ENCODE measurements around the gene ANP32A.

The ANP32A gene

DNA sequence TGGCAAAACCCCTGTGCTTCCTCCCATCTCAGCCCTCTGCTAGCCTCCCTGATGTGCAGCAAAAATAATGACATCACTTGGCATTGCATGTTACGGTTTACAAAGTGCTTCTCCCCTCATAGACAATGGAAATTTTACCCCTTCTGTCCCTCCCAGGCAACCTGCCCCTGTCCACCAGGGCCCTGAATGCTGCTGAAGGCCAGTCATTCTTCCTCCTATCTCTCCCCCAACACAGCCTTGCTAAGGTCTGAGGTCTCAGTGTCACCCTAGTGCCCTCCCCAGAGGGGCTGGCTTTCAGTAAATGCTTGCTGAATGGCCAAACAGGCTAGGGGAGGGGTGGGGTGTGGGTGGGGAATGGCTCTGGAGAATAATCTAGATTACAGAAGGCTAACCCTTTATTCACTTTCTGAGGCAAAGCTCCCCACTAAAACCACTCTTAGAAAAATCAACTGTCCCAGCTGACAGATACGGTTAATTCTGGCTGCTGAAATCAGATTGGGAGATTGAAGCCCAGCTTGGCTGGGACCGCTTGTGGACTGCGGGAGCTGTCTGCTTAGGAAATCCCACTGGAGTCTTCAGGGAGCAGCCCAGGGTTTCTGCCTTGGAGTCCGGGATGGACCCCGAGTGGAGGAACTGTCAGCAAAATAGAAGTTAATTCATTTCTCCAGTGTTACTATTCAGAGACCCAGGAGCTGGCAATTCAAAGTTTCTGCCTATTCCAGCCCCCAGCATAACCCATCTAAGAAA is 22.9 kb downstream of the ANP32A start:
- no peak for DNase-seq

DNA sequence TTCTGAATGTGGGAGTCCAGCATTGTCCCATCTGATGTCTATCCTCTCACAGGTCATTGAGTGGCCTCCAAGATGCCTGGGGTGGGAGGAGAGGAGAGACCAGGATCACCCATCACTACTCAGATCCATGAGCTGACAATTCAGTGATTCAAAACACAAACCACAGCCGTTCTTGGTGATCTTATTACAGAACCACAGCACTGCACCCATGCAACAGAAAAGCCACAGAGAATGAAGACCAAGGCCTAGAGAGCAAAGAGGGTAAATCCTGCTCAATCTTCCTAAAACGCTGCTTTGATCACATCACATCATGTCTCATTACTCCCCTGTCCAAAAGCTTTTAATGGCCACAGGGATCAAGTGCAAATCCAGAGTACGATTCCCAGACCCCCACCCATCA is 23.5 kb downstream of the ANP32A start:
- no peak for DNase-seq

DNA sequence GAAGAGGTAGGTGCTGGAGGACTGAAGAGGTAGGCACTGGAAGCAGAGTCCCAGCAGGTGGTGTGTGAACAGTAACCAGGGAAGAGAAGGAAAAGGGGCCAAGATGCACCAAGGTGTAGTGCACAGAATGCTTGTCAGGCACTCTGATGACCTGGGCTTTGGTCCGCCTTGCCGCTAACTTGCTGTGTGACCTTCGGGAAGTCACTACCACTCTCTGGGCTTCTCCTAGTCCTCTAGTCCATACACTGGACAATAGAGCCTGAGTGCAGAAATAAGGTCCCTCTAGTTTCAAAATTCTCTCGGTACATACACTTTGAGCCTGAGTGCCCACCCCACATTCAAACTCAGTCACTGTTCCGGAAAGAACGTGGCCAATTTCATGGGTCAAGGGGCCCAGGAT is 24.1 kb downstream of the ANP32A start:
- no peak for DNase-seq

DNA sequence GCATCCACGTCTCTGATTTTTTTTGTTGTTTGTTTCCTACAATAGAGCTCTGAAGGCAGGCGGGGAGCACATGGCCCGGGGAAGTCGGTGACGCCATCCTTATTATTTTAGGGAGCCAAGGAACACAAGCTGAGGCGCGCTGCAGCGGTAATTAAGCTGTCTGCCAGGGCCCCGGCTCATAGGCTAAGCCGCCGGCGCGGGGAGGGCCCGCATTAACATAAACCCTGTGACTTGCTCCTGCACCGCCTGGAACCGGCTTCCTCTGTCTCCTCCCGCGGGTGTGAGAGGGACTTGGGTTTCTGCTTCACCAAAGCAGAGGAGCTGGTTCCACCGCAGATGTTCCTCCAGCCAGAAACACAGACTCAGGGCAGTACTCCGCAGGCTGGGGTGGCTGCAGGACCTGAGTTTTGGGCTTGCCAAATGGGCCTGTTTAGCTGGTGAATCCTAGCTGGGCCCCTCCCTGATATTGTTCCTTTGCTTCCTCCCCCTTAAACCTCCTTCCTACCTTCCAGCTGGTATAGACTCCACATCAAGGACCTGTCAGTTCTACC is 25.3 kb downstream of the ANP32A start:
- DNase-seq, result no peak

DNA sequence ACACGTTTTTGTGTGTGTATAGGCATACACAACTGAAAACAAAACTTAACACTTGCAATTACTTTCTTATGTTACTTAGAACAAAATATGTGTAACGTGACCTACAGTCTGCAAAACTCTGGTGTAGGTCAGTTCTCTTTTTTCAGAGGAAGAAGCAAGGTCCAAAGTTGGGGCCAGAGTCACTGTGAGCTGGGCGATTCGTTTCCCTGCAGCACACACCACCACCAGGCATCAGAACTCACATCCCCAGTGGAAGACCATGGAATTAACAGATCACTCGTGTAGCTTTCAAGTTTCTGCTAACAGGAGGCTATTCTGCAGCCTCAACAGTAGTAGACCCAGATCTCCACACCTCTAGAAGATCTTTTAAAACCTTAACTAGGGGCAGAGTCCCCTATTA is 25.8 kb downstream of the ANP32A start:
- no peak for DNase-seq

DNA sequence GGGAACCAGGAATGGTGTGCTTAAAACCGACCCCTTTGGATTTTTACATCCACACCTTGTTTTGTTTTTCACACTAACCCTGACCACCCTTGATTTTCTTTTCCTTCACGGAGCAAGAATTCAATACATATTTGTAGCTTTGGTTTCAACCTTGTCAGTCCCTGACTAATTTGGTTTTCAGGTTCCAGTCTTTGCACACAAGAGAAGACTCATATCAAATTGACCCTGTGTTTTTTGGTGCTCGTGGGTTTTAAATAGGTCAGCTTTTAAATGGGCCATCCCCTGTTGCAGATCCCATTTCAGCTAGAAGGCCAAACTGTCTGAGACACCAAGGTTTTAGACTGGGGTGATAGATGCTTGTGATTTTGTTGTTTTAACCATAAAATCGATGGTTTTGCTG is 26.4 kb downstream of the ANP32A start:
- no peak for DNase-seq

DNA sequence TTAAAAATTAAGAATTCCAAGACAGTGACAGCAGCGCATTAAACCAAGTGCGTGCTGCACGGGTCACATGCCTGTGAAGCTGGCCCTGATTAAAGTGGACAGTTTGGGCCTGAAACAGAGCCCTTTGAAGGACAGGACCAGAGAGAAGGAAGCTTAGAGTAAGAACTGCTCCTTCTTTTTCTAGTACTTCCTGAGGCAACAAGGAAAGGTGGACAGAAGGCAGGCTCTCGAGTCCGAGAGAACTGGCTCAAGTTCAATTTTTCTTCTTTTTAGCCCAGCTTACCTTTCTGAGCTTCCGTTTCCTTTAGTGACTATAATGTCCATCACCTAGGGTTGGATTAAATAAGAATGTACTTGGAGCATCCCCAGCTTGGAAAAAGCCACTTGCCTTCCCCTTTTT is 26.9 kb downstream of the ANP32A start:
- no peak for DNase-seq

DNA sequence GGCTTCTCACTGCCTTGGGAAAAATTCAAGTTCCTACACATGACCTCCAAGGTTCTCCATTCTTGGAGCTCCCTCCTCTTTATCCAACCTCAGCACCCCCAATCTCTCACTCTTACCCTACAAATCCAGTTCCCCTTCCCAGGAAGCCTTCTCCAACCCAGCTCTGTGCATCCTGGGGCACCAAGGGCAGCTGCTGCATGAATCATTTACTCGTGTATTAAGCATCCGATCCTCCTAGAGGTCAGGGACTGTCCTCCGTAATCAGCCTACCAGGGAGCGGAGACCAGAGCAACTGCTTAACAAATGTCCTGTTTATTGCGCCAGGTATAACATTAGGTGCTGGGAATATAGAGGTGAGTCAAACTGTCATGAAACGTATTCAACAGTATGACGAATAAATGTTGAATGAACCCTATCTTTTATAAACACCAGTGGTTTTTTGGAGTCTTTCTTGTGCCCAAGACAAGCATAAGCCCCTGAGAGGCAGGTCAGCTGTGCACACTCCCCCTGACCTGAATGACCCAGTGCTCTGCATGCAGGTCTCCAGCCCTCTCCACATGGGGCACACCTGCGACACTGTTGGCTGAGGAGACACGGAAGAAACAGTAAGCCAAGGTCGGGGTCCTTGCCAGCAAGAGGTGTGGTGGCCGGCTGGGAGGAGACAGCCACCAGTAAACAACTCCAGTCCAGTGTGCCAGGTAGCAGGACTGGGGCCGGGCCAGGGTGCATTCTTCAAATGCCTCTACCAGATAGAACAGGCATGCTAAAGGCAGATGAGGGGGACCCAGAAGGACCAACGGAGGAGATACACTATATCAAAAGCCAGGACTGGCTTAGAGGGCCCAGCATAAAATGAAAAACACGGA is 27.6 kb downstream of the ANP32A start:
- DNase-seq, result no peak

DNA sequence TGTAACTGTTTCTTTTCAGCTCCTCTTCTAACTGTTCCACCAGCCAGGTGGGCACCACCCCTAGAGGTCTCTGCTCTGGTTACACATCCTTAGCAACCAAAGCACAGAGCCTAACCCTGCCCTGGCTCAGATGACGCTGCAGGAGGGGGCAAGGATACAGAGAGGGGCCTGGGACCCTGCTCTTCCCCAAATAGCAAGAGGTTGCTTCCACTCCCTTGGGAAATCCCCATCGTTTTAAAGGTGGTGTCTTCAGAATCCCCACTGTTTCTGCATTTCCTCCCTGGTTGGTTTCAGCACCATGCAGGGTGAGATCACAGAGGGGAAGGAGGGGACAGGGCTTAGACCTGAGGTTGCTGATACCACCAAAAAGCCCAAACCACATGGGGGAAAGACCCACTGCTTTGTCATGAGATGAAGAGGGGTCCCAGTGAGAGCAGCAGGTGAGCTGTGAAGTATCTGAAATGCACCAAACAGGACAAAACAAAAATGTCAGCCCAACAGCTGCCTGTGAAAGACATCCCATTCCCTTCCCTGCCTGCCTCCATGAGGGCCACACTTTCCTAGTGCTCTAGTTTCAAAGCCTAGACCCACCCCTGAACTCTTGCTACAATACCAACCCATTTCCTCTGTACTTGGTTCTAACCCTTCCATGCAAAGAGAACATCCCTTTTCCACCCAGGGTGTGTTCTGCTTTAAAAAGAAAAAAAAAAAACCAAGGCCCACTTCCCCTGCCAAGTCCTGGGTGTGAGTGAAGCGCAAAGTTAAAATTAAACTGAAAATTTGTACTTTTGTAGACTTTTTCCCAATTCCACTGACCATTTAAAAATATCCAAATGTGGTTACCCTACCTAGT is 29.0 kb downstream of the ANP32A start:
- DNase-seq, result no peak

DNA sequence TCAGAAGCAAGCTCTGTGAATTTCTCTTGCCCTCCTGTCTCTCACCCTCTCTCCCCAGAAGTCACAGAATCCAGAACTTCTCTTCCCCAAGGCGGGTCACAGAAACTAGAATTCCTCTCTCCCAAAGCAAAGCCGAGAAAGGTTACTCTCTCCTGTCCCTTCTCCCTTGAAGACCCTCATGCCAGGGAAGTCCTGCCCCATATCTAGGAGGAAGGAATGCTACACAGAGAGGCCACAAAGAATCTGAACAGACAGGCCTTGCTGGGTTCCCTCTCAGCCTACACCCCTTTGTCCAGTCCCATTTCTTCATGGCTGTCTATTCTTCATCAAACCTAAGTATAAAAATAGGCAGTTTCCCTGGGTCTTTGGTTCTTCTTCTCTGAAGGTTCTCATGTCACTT is 29.8 kb downstream of the ANP32A start:
- DNase-seq, result no peak

DNA sequence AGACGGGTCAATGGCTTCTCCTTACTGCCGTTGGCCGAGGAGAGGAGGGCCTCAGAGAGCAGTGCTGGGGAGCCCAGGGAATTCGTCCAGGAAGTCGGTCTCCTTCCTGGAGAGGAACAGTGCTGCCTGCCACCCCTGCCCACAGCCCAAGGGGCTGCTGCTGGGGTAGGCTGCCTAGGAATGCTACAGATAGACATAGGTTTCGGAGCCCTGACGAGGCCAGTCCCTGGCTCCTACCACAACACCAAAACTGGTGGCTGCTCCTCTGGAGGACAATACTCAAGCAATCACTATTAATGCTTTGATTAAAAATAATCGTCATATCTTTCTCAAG is 30.5 kb downstream of the ANP32A start:
- no peak for DNase-seq

DNA sequence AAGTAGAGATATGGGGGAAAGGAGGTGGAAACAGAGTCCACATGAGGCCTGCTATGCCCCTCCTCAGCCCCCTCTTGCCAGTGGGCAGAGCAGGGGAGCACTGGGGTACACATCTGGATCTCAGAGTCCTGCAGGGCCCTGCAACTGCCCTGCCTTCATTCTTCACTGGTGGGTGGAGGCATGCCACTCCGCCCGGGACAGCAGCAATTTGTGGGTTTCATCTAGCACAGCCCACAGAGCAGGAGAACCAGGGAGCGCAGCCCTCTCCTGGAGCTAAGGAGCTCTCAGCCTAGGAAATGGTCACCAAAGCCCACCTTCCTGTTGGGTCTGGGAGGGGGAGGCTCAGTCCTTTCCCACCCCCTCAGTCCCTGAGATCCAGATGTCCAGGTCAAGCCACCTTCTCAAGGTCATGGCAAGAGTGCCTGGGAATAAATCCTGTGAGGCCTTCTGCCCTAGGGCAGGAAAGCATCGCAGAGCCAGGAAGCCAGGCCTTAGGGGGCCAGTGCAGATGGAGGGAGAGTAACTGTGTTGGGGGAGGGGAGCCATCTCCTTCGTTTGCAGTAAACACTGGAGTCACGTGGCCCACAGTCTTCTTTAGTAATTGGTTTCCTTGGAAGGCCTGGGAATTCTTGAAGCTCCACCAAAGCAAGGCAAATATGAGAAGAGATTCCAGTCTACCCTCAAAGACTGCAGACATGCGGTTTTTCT is 31.0 kb downstream of the ANP32A start:
- no peak for DNase-seq

DNA sequence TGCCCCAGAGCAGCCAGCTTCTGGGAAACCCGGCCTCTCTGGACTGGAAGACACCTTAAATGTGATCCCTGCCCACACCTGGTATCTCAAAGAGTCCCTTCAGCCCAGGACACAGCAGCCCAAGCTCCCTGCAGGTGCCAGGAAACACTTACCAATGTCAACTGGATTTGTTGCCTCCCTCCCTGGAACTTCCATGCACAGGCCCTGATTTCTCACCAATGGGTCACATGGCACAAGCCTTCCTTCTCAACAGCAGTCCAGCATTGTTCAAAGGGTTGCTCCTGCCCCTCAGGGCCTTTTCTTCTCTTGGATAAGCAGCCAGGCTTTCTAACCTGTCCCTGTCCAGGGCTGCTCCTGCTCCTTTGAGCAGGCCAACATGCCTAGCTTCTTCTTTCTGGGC is 31.6 kb downstream of the ANP32A start:
- no peak for DNase-seq

DNA sequence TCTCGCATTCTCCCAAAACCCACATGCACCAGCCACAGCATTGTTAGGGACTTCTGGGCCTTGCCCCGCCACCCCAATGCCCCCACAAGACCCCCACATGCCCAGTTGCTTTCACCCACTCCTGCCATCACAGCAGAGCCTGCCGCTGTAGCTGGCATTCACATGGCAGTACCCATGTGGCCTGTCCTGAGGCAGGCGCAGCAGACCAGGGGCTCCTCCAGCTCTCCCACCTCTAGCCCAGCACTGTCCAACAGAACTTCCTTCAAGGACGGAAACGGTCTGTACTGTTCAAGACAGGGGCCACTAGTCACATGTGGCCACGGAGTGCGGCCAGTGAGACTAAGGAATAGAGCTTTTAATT is 32.5 kb downstream of the ANP32A start:
- no peak for DNase-seq

DNA sequence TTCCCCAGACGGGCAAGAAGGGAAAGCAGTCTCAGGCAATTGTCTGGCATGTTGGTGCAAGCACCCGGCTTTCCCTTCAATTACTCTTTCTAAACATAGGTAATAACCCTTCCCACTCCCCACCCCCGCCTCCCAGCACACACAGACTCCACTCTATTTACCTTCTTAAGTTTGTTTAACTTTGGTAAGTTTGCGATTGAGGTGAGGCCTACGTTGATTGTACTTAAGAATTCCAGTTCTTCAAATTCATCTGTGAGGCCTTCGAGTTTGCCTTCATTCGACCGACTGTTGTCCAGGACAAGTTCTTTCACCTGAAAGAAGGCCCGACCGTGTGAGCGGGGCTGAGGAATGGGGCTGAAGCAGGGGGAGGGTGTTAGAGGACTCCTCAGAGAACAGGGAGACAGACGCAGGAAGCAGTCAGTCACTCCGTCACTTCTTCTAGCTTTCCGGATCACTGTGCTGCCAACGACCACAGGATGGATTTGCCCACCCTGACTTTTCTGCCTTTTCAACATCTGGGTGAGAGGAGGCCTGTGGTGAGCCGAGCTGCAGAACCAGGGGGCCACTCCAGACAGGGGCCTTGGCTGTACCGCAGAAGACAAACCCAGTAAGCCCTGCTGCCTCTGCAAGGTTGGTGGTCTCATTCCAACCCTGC is 33.0 kb downstream of the ANP32A start:
- DNase-seq, result no peak

DNA sequence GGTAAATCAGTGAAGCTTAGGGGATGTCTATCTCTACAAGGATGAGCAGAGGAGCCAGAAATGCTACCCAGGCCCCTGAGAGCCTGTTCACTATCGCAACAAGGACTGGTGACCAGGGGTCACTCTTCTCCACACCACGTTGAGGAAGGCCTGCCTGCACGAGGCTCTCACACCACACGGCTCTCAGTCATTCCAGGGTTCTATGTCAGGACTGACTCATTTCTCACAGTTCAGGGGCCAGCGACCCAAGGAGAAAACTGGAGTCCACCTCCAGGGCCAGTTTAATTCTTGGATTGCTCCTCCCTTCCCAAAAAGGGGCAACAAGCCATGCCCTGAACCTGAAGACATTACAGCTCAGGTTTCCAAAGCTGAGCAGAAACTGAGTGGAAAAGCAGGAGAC is 33.9 kb downstream of the ANP32A start:
- DNase-seq, result no peak

DNA sequence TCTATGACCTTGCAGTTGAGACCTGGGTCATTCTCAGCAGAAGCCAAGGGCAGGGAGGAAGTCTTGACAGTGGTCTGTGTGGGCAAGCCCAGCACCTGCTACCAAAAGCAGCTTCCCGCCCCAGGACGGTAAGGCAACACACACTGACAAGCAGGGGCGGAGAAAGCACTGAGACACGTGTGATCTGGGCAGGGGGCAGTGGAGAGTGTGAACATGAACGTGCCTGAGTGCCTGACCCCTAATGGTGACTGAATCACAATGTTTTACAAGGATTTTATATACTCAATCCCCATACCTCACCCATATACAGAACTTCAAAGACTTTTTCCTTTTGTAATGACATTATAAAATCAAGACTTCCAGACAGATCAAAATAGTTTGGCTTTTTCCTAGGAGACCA is 35.2 kb downstream of the ANP32A start:
- DNase-seq, result no peak

DNA sequence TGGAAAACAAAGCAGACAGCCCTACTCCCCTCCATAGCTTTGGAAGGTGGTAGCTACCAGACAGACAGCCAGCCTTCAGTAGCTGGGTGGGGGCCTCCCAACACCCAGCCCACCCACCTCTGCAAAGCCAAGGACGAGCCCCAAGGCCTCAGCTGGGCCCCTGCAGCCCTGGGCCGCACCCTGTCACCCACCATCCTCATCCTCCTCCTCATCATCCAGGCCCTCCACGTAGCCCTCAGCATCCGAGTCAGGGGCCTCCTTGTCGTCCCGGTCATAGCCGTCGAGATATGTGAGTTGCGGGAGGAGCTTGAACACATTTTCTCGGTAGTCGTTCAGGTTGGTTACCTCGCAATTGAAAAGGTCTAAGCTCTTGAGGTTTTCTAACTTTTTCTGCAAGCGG is 36.5 kb downstream of the ANP32A start:
- DNase-seq, result no peak

DNA sequence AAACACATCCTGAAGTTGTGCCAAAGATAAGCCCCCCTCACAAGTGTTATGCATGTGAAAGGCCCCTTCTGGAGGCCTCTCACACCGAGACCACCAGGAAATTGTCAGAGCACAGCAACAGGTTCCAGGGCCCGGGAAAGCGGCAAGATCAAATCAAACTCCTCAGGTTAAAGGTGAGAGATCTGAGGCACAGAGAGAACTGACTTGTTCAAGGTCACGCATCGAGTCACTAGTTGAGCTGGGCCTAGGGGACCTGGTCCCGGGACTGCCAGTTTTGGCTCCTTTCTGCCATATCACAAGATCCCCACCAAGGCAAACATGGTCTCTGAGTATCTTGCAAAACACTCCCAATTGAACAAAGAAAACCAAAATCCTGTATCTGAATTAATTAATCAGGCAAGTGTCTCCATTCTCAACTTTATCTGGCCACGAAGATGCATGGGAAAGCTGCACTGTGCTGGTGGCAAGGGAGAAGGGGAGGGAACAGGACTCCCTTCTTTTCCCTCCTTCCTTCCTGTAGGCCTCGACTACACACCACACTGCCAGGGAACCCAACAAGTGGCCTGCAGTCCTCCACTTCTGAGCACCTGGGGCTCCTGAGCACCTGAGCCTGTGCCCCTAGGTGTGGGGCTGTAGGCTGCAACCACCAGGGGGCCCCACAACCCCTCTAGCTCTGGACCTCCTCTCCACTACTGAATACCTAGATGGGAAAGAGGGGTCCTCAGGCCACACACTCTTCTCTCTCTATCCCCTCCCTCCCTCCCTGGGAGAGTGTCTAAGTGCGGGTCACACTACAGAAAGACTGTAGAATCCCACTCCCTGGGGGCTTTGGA is 37.3 kb downstream of the ANP32A start:
- no peak for DNase-seq

DNA sequence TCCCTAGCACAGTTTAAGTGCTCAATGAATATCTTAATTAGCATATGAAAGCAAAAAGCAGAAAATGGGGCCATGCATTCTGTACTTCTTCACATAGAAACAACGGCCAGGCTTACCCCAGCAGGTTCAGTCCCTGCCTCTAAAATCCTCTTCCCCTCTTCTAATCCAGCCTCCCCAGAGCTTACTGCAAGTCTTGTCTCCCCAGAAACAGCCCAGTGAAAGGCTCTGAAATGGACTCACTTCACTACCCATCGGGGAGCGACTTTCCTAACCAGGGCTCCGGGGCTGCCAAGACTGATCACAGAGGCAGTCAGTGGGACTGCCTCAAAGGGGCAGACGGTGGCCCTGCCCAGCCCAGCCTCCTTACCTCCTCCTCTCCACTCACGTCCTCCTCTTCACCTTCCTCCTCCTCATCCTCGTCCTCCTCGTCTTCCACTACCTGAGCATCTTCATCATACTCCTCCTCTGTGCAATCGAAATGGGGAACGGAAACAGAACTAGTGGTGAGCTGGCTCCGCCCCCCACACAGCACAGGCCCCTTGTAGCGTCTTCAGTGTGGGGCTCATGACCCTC is 38.0 kb downstream of the ANP32A start:
- no peak for DNase-seq
